HS-5 (cell line): Measurements from ENCODE around the gene CAGE1.
A peak's percentile ranks its signal among the peaks of the same experiment; 100 is the strongest.
"Not testable (repeated sequence)": the region's sequence is repeated elsewhere in the genome, so short reads cannot be mapped to it uniquely, and the experiment has no call there.

ENCODE experiments used
- DNase-seq: peaks from one replicate; pipeline ENCODE4 v3.0.0-alpha.2; 2012; ENCODE audit warnings: low read depth

The CAGE1 gene

GRCh38 chr6:7409740-7410139 is 20.2 kb upstream of the CAGE1 start:
- DNase-seq = no peak

GRCh38 chr6:7406743-7407142 is 17.2 kb upstream of the CAGE1 start:
- DNase-seq = no peak

- no peak for DNase-seq
Measured at GRCh38 chr6:7404546-7404945, 15.0 kb upstream of the CAGE1 start.

- DNase-seq = no peak
Measured at GRCh38 chr6:7402716-7403115, 13.2 kb upstream of the CAGE1 start.

GRCh38 chr6:7401075-7401474 is 11.5 kb upstream of the CAGE1 start:
- DNase-seq = no peak

GRCh38 chr6:7392402-7392801 is 2.9 kb upstream of the CAGE1 start:
- no peak for DNase-seq

GRCh38 chr6:7391151-7391550 is 1.6 kb upstream of the CAGE1 start:
- no peak for DNase-seq

- DNase-seq = no peak
Measured at GRCh38 chr6:7390226-7390878, 810 bp upstream of the CAGE1 start.

- no peak for DNase-seq
Measured at GRCh38 chr6:7389162-7389450, 436 bp downstream of the CAGE1 start.

GRCh38 chr6:7381092-7381491 is 8.4 kb downstream of the CAGE1 start:
- DNase-seq = no peak

- DNase-seq = no peak
Measured at GRCh38 chr6:7378740-7379139, 10.8 kb downstream of the CAGE1 start.

GRCh38 chr6:7377961-7378360 is 11.6 kb downstream of the CAGE1 start:
- DNase-seq = no peak

GRCh38 chr6:7373739-7374138 is 15.8 kb downstream of the CAGE1 start:
- no peak for DNase-seq

- DNase-seq = no peak
Measured at GRCh38 chr6:7367408-7367807, 22.1 kb downstream of the CAGE1 start.

GRCh38 chr6:7351916-7352315 is 37.6 kb downstream of the CAGE1 start:
- not testable (repeated sequence) for DNase-seq

GRCh38 chr6:7350591-7350990 is 39.0 kb downstream of the CAGE1 start:
- not testable (repeated sequence) for DNase-seq

GRCh38 chr6:7347551-7347997 is 42.0 kb downstream of the CAGE1 start:
- not testable (repeated sequence) for DNase-seq

GRCh38 chr6:7344773-7345450 is 44.6 kb downstream of the CAGE1 start:
- DNase-seq = not testable (repeated sequence)

GRCh38 chr6:7343546-7344475 is 45.7 kb downstream of the CAGE1 start:
- DNase-seq = no peak

GRCh38 chr6:7341989-7342742 is 47.4 kb downstream of the CAGE1 start:
- DNase-seq = peak; percentile 6

GRCh38 chr6:7341271-7341670 is 48.3 kb downstream of the CAGE1 start:
- DNase-seq = no peak
